Trophoblast cell (in vitro differentiated cells and primary cell): ENCODE measurements around the gene CGN.

Experiments
- DNase-seq, 2 donors: peaks; one replicate each; pipeline ENCODE4 v3.0.0-alpha.2; 2016
- H2AFZ ChIP-seq: 2 replicates; pipeline ENCODE4 v1.6.1; 2013; ENCODE audit warnings: low read length, moderate library complexity, mild to moderate bottlenecking; ENCODE audit not compliant: insufficient read depth, poor library complexity
- H2AK5ac ChIP-seq: 2 replicates; pipeline ENCODE4 v1.6.1; 2013; ENCODE audit warnings: mild to moderate bottlenecking, low read length
- H2BK120ac ChIP-seq: 2 replicates; pipeline ENCODE4 v1.6.1; 2013; ENCODE audit warnings: low read length, mild to moderate bottlenecking, moderate library complexity; ENCODE audit not compliant: insufficient read depth, poor library complexity
- H2BK12ac ChIP-seq: 2 replicates; pipeline ENCODE4 v1.6.1; 2013; ENCODE audit warnings: mild to moderate bottlenecking, low read length, moderate library complexity
- H2BK5ac ChIP-seq: 2 replicates; pipeline ENCODE4 v1.6.1; 2013; ENCODE audit warnings: low read length, low read depth, moderate library complexity, mild to moderate bottlenecking; ENCODE audit not compliant: poor library complexity
- H3K14ac ChIP-seq: 2 replicates; pipeline ENCODE4 v1.6.1; 2013; ENCODE audit warnings: mild to moderate bottlenecking, low read length
- H3K18ac ChIP-seq: 2 replicates; pipeline ENCODE4 v1.6.1; 2013; ENCODE audit warnings: mild to moderate bottlenecking, low read length
- H3K23ac ChIP-seq: 2 replicates; pipeline ENCODE4 v1.6.1; 2013; ENCODE audit warnings: low read length
- H3K27ac ChIP-seq: 2 replicates; pipeline ENCODE4 v1.5.1; 2013; ENCODE audit warnings: low read depth, mild to moderate bottlenecking, inconsistent platforms, low read length, moderate library complexity
- H3K27me3 ChIP-seq: 2 replicates; pipeline ENCODE4 v1.6.1; 2013; ENCODE audit warnings: inconsistent platforms, mild to moderate bottlenecking, low read length, moderate library complexity; ENCODE audit not compliant: insufficient read depth
- H3K36me3 ChIP-seq, 2 experiments: 1 replicate in 1 of 2; 2 replicates in 1 of 2; pipeline ENCODE4 v1.6.1; 2013; ENCODE audit warnings: low read length in 2 of 2, mild to moderate bottlenecking in 2 of 2, moderate library complexity in 1 of 2; ENCODE audit not compliant: insufficient read depth in 2 of 2, control insufficient read depth in 1 of 2
- H3K4ac ChIP-seq: 2 replicates; pipeline ENCODE4 v1.6.1; 2013; ENCODE audit warnings: low read depth, mild to moderate bottlenecking, low read length, moderate library complexity
- H3K4me1 ChIP-seq, 2 experiments: 1 replicate in 1 of 2; 2 replicates in 1 of 2; pipeline ENCODE4 v1.6.1; 2013; ENCODE audit warnings: low read length in 2 of 2, mild to moderate bottlenecking in 2 of 2, moderate library complexity in 1 of 2; ENCODE audit not compliant: insufficient read depth in 2 of 2, control insufficient read depth in 1 of 2
- H3K4me2 ChIP-seq: 2 replicates; pipeline ENCODE4 v1.6.1; 2013; ENCODE audit warnings: inconsistent platforms, mild to moderate bottlenecking, low read length, moderate library complexity
- H3K4me3 ChIP-seq: 2 replicates; pipeline ENCODE4 v1.5.1; 2013; ENCODE audit warnings: mild to moderate bottlenecking, low read depth, low read length, inconsistent platforms
- H3K79me1 ChIP-seq: one replicate; pipeline ENCODE4 v1.6.1; 2013; ENCODE audit warnings: low read length
- H3K79me2 ChIP-seq: 2 replicates; pipeline ENCODE4 v1.6.1; 2013; ENCODE audit warnings: low read length, mild to moderate bottlenecking; ENCODE audit not compliant: control insufficient read depth, insufficient read depth, poor library complexity
- H3K9ac ChIP-seq: 2 replicates; pipeline ENCODE4 v1.6.1; 2013; ENCODE audit warnings: mild to moderate bottlenecking, low read length
- H3K9me3 ChIP-seq: 2 replicates; pipeline ENCODE4 v1.6.1; 2013; ENCODE audit warnings: low read depth, mild to moderate bottlenecking, control low read depth, inconsistent platforms, low read length; ENCODE audit not compliant: insufficient read depth
- H4K12ac ChIP-seq: 2 replicates; pipeline ENCODE4 v1.6.1; 2013; ENCODE audit warnings: low read depth, mild to moderate bottlenecking, low read length, moderate library complexity
- H4K8ac ChIP-seq: 2 replicates; pipeline ENCODE4 v1.6.1; 2013; ENCODE audit warnings: low read depth, mild to moderate bottlenecking, low read length, moderate library complexity
- H4K91ac ChIP-seq: one replicate; pipeline ENCODE4 v1.6.1; 2013; ENCODE audit warnings: low read depth, mild to moderate bottlenecking, low read length, moderate library complexity
- WGBS: extraction: QIAGEN DNeasy Blood & Tissue Kit; methylation state at CpG from one replicate; pipeline ENCODE4 v1.1.7; 2013; ENCODE audit warnings: missing lambda C conversion rate; ENCODE audit not compliant: insufficient read length, insufficient coverage; ENCODE audit errors: extremely low coverage; 5-methylcytosine and 5-hydroxymethylcytosine counted together

Gene CGN

GRCh38 chr1:151477066-151477465, 34.1 kb upstream of the CGN start:
- Histone ChIP-seq H3K79me2 (peaks cover 2% of the 10 kb centered on the region), H2BK12ac (no peak overlapping the region), H3K9me3 (no peaks in the 10 kb centered on the region), H4K12ac (no peak overlapping the region), H2BK120ac (no peak overlapping the region), H3K9ac (no peak overlapping the region), H2AK5ac (no peak overlapping the region), H3K79me1 (peaks cover 3% of the 10 kb centered on the region), H3K4me3 (no peak overlapping the region), H4K91ac (no peak overlapping the region), H2BK5ac (no peak overlapping the region), H3K18ac (no peak overlapping the region), H3K27me3 (no peaks in the 10 kb centered on the region), H3K23ac (no peak overlapping the region), H3K27ac (no peak overlapping the region), H3K14ac (no peak overlapping the region), H3K4ac (no peak overlapping the region), H4K8ac (no peak overlapping the region), H3K4me2 (no peak overlapping the region), H3K4me1 (no peaks in the 10 kb centered on the region), H2AFZ (no peak overlapping the region), H3K36me3 (no peaks in the 10 kb centered on the region)
- WGBS, result no CpG with 5 or more reads among the region's 3 CpGs
- DNase-seq, result no peak

- Histone ChIP-seq H2BK12ac (no peak overlapping the region), H4K8ac (no peak overlapping the region), H3K4ac (no peak overlapping the region), H3K79me1 (peaks cover 3% of the 10 kb centered on the region), H2AK5ac (no peak overlapping the region), H3K4me1 (no peaks in the 10 kb centered on the region), H3K23ac (no peak overlapping the region), H3K9me3 (no peaks in the 10 kb centered on the region), H3K9ac (no peak overlapping the region), H3K27ac (no peak overlapping the region), H3K79me2 (peaks cover 2% of the 10 kb centered on the region), H3K14ac (no peak overlapping the region), H4K91ac (no peak overlapping the region), H3K4me2 (no peak overlapping the region), H3K36me3 (no peaks in the 10 kb centered on the region), H2BK120ac (no peak overlapping the region), H3K27me3 (no peaks in the 10 kb centered on the region), H3K4me3 (no peak overlapping the region), H3K18ac (no peak overlapping the region), H2BK5ac (no peak overlapping the region), H2AFZ (no peak overlapping the region), H4K12ac (no peak overlapping the region)
- DNase-seq, result no peak
- no CpG with 5 or more reads among the region's 1 CpG for WGBS
Observed at GRCh38 chr1:151478140-151478812, 32.9 kb upstream of the CGN start.

GRCh38 chr1:151478923-151479322, 32.3 kb upstream of the CGN start:
- Histone ChIP-seq H3K36me3 (no peaks in the 10 kb centered on the region), H3K18ac (no peak overlapping the region), H2BK5ac (no peak overlapping the region), H2BK120ac (no peak overlapping the region), H3K23ac (no peak overlapping the region), H3K79me1 (no peaks in the 10 kb centered on the region), H3K4me1 (no peaks in the 10 kb centered on the region), H4K91ac (no peak overlapping the region), H2AK5ac (no peak overlapping the region), H3K4me3 (no peak overlapping the region), H3K79me2 (no peaks in the 10 kb centered on the region), H4K12ac (no peak overlapping the region), H3K4me2 (no peak overlapping the region), H4K8ac (no peak overlapping the region), H3K27me3 (no peaks in the 10 kb centered on the region), H2BK12ac (no peak overlapping the region), H2AFZ (no peak overlapping the region), H3K9me3 (no peaks in the 10 kb centered on the region), H3K9ac (no peak overlapping the region), H3K14ac (no peak overlapping the region), H3K27ac (no peak overlapping the region), H3K4ac (no peak overlapping the region)
- no peak for DNase-seq
- WGBS, result no CpG with 5 or more reads among the region's 2 CpGs

- Histone ChIP-seq H3K4ac (no peak overlapping the region), H3K4me3 (no peak overlapping the region), H3K79me2 (no peaks in the 10 kb centered on the region), H2BK12ac (no peak overlapping the region), H2BK120ac (no peak overlapping the region), H3K18ac (no peak overlapping the region), H3K27ac (no peak overlapping the region), H2AK5ac (no peak overlapping the region), H3K4me2 (no peak overlapping the region), H4K8ac (no peak overlapping the region), H3K9ac (no peak overlapping the region), H2BK5ac (no peak overlapping the region), H4K12ac (no peak overlapping the region), H2AFZ (no peak overlapping the region), H3K4me1 (no peaks in the 10 kb centered on the region), H3K79me1 (no peaks in the 10 kb centered on the region), H3K23ac (no peak overlapping the region), H4K91ac (no peak overlapping the region), H3K27me3 (no peaks in the 10 kb centered on the region), H3K9me3 (no peaks in the 10 kb centered on the region), H3K14ac (no peak overlapping the region), H3K36me3 (no peaks in the 10 kb centered on the region)
- DNase-seq, result no peak
- no CpG with 5 or more reads among the region's 5 CpGs for WGBS
Observed at GRCh38 chr1:151479462-151479861, 31.7 kb upstream of the CGN start.
